ENCODE measurements around the gene LPCAT2. TPM values are rescaled to one million over a fixed set of nuclear protein-coding genes. Genes with fewer than 3 reads are reported as not detected.
A peak's percentile ranks its signal among the peaks of the same experiment; 100 is the strongest.

Gene LPCAT2
- total RNA-seq, 1 donor from 2014 or later: 11.3 TPM

DNA sequence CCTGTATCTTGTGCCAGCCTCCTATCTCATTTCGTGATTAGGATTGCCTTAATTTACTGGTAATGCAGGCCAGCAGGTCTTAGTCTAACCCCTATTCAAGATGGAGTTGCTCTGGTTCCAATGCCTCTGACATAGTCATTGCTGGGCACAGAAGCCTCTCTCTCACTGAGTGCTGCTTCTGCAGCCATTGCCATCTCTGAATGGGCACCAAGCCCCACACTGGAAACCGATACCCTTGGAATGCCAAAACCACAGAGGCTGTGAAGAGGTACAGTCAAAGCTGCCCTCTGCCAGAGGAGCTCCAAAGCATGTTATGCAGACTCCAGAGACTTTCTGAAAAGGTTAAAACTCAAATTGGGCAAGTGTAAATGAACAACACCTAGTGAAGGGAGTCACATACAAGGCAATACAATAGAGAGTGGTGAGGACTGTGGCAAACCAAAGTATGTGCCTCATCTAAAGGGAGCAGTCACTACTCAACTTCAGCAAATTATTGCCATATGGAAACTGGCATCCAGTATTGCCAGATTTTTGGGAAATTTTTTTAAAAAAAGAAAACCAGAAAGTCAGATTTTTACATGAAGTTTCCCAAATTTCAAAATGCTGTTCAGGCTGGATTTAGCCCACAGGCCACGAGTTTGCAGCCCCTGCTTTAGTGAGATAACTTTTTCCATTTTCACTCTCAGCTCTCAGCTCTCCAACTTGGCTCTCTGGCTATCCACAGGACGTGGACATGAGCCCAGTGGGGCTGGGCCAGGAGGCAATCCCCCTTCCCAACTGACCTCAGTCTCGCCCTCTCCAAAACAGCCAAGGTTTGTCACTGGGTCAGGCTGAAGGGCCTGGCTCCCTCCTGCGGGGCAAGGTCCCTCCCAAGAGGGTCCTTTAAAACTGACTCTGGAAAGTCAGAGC, 32.0 kb upstream of the LPCAT2 start:
- Histone ChIP-seq H3K36me3 (no peaks in the 10 kb centered on the region), H3K4me1 (peaks cover 13% of the 10 kb centered on the region), H3K27me3 (no peaks in the 10 kb centered on the region), H3K9me3 (no peaks in the 10 kb centered on the region), H3K27ac (peak overlapping the region; percentile 94), H3K4me3 (no peak overlapping the region)
- intact Hi-C loops (cut with DNase I): no loop called here
- TF ChIP-seq POLR2AphosphoS5 (IDR thresholded peaks at IDR 0.05; ENCODE audit: insufficient read depth in 1 of 2, low read depth in 1 of 2) (peak in 1 of 2 donors; percentile 20), POLR2A (IDR thresholded peaks at IDR 0.05) (no peak)
- TF ChIP-seq, protein P1, sequence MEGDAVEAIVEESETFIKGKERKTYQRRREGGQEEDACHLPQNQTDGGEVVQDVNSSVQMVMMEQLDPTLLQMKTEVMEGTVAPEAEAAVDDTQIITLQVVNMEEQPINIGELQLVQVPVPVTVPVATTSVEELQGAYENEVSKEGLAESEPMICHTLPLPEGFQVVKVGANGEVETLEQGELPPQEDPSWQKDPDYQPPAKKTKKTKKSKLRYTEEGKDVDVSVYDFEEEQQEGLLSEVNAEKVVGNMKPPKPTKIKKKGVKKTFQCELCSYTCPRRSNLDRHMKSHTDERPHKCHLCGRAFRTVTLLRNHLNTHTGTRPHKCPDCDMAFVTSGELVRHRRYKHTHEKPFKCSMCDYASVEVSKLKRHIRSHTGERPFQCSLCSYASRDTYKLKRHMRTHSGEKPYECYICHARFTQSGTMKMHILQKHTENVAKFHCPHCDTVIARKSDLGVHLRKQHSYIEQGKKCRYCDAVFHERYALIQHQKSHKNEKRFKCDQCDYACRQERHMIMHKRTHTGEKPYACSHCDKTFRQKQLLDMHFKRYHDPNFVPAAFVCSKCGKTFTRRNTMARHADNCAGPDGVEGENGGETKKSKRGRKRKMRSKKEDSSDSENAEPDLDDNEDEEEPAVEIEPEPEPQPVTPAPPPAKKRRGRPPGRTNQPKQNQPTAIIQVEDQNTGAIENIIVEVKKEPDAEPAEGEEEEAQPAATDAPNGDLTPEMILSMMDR (IDR thresholded peaks at IDR 0.05): no peak
- peak in 1 of 2 donors; percentile 88 for DNase-seq (ENCODE audit: extremely low spot score in 2 of 2)

- no peak for DNase-seq (ENCODE audit: extremely low spot score in 2 of 2)
- TF ChIP-seq, protein P1 (IDR thresholded peaks at IDR 0.05): no peak
- TF ChIP-seq POLR2AphosphoS5 (IDR thresholded peaks at IDR 0.05; ENCODE audit: insufficient read depth in 1 of 2, low read depth in 1 of 2): no peak
- TF ChIP-seq POLR2A (IDR thresholded peaks at IDR 0.05): no peak
- no peaks in the 10 kb centered on the region for H3K27me3 ChIP-seq
- no peaks in the 10 kb centered on the region for H3K9me3 ChIP-seq
- peaks cover 0 to 3% of the 10 kb centered on the region in 2 donors for H3K36me3 ChIP-seq
- peaks cover 10% of the 10 kb centered on the region for H3K4me1 ChIP-seq
- peak overlapping the region; percentile 94 for H3K27ac ChIP-seq
- intact Hi-C loops (cut with DNase I): no loop called here
- H3K4me3 ChIP-seq: no peak overlapping the region
Observed at GRCh38 chr16:55477736-55478135, 31.1 kb upstream of the LPCAT2 start.

DNA sequence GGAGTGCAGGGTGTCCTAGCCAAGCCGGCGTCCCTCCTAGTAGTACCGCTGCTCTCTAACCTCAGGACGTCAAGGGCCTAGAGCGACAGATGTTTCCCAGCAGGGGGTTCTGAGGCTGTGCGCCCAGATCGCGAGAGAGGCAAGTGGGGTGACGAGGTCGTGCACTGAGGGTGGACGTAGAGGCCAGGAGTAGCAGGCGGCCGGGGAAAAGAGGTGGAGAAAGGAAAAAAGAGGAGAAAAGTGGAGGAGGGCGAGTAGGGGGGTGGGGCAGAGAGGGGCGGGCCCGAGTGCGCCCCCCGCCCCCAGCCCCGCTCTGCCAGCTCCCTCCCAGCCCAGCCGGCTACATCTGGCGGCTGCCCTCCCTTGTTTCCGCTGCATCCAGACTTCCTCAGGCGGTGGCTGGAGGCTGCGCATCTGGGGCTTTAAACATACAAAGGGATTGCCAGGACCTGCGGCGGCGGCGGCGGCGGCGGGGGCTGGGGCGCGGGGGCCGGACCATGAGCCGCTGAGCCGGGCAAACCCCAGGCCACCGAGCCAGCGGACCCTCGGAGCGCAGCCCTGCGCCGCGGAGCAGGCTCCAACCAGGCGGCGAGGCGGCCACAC, 29.9 kb upstream of the LPCAT2 start, which contains the start of gene MMP2:
Gene MMP2, plus strand, starts transcription at position 372 of the 603 bp plus-strand sequence. CDS start 282 bp downstream, outside the sequence.
- Histone ChIP-seq H3K4me3 (peak within 1 kb of the TSS; percentile 60 to 67), H3K27me3 (no peaks in the 10 kb centered on the region), H3K36me3 (peaks cover 0 to 15% of the 10 kb centered on the region in 2 donors), H3K9me3 (no peaks in the 10 kb centered on the region), H3K4me1 (peaks cover 21% of the 10 kb centered on the region), H3K27ac (peak within 1 kb of the TSS; percentile 94)
- peak in 1 of 2 donors; percentile 94 for DNase-seq (ENCODE audit: extremely low spot score in 2 of 2)
- intact Hi-C loops (cut with DNase I): no loop called here
- TF ChIP-seq POLR2A (IDR thresholded peaks at IDR 0.05) (peak in 1 of 2 donors; percentile 65), POLR2AphosphoS5 (IDR thresholded peaks at IDR 0.05; ENCODE audit: insufficient read depth in 1 of 2, low read depth in 1 of 2) (peak in 1 of 2 donors; percentile 83)
- TF ChIP-seq, protein P1 (IDR thresholded peaks at IDR 0.05): no peak

GRCh38 chr16:55479430-55480140, 29.3 kb upstream of the LPCAT2 start:
- Histone ChIP-seq H3K4me3 (peak overlapping the region; percentile 60 to 67), H3K27me3 (no peaks in the 10 kb centered on the region), H3K4me1 (peaks cover 28% of the 10 kb centered on the region), H3K9me3 (no peaks in the 10 kb centered on the region), H3K36me3 (peaks cover 0 to 22% of the 10 kb centered on the region in 2 donors), H3K27ac (peak overlapping the region; percentile 94)
- TF ChIP-seq POLR2A (IDR thresholded peaks at IDR 0.05) (no peak), POLR2AphosphoS5 (IDR thresholded peaks at IDR 0.05; ENCODE audit: insufficient read depth in 1 of 2, low read depth in 1 of 2) (no peak)
- TF ChIP-seq, protein P1 (IDR thresholded peaks at IDR 0.05): no peak
- intact Hi-C loops (cut with DNase I): no loop called here
- DNase-seq (ENCODE audit: extremely low spot score in 2 of 2): peak in 1 of 2 donors; percentile 88

All from vagina (tissue), 2 donors.